Stimulated activated CD8-positive, alpha-beta memory T cell treated with anti-CD3 and anti-CD28 coated beads, Interleukin-15, amount 100 ng/mL, for 48 hours (primary cell): ENCODE measurements around the gene GARNL3.

ENCODE experiments used
- DNase-seq, 2 donors: peaks; one replicate each; pipeline ENCODE4 v3.0.0-alpha.2; 2020; ENCODE audit warnings: low read depth in 2 of 2

GARNL3 gene

GRCh38 chr9:127405344-127406125 is 141.0 kb downstream of the GARNL3 start:
- DNase-seq, result no peak

GRCh38 chr9:127406799-127407491 is 142.4 kb downstream of the GARNL3 start:
- no peak for DNase-seq

GRCh38 chr9:127407492-127407843 is 142.9 kb downstream of the GARNL3 start:
- DNase-seq, result no peak

GRCh38 chr9:127411122-127411521 is 146.5 kb downstream of the GARNL3 start:
- DNase-seq, result no peak

GRCh38 chr9:127415141-127415540 is 150.6 kb downstream of the GARNL3 start:
- DNase-seq, result no peak

GRCh38 chr9:127415657-127416056 is 151.1 kb downstream of the GARNL3 start:
- no peak for DNase-seq

GRCh38 chr9:127417131-127418036 is 152.8 kb downstream of the GARNL3 start:
- no peak for DNase-seq

GRCh38 chr9:127418037-127418471 is 153.5 kb downstream of the GARNL3 start:
- no peak for DNase-seq

- DNase-seq, result no peak
Measured at GRCh38 chr9:127419348-127419747, 154.8 kb downstream of the GARNL3 start.

- no peak for DNase-seq
Measured at GRCh38 chr9:127421057-127421456, 156.5 kb downstream of the GARNL3 start.

GRCh38 chr9:127422133-127422782 is 157.7 kb downstream of the GARNL3 start:
- no peak for DNase-seq

- DNase-seq, result no peak
Measured at GRCh38 chr9:127422787-127423186, 158.2 kb downstream of the GARNL3 start.

GRCh38 chr9:127423476-127423933 is 158.9 kb downstream of the GARNL3 start:
- DNase-seq, result no peak

GRCh38 chr9:127423934-127424675 is 159.5 kb downstream of the GARNL3 start, which contains the start of gene ZNF79:
Gene ZNF79, plus strand, starts transcription at chr9:127424382. Its CDS starts 406 bp downstream, at chr9:127424788.
- DNase-seq, result peak; percentile 92

- no peak for DNase-seq
Measured at GRCh38 chr9:127424676-127424999, 160.1 kb downstream of the GARNL3 start.

GRCh38 chr9:127426756-127427155 is 162.2 kb downstream of the GARNL3 start:
- peak in 1 of 2 donors; percentile 45 for DNase-seq

GRCh38 chr9:127428348-127428747 is 163.8 kb downstream of the GARNL3 start:
- DNase-seq, result no peak

GRCh38 chr9:127430415-127430814 is 165.8 kb downstream of the GARNL3 start:
- no peak for DNase-seq

- DNase-seq, result no peak
Measured at GRCh38 chr9:127437497-127438264, 173.1 kb downstream of the GARNL3 start.

- no peak for DNase-seq
Measured at GRCh38 chr9:127438394-127438793, 173.8 kb downstream of the GARNL3 start.
